ENCODE measurements around the gene ZNF429.
"Not testable (repeated sequence)": the region's sequence is repeated elsewhere in the genome, so short reads cannot be mapped to it uniquely, and the experiment has no call there.

The ZNF429 gene

DNA sequence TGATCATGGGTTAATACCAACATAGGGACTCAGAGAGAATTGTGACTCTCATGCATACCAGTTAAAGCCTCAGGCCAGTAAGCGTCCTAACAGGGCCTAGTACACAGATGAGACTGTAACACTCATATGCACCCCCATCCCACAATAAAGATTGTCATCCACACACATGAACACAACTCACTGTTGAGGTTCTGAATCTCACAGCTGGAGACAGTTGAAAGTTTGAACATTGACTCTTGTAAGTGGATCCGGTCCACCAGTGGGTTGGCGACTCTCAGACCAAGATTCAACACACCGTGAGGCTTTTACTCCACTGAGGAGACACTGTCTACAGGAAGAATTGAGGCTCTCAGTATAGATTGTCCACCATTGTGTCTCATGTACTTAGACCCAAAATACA lies 88.1 kb downstream of the ZNF429 start:
- no peak for DNase-seq

DNA sequence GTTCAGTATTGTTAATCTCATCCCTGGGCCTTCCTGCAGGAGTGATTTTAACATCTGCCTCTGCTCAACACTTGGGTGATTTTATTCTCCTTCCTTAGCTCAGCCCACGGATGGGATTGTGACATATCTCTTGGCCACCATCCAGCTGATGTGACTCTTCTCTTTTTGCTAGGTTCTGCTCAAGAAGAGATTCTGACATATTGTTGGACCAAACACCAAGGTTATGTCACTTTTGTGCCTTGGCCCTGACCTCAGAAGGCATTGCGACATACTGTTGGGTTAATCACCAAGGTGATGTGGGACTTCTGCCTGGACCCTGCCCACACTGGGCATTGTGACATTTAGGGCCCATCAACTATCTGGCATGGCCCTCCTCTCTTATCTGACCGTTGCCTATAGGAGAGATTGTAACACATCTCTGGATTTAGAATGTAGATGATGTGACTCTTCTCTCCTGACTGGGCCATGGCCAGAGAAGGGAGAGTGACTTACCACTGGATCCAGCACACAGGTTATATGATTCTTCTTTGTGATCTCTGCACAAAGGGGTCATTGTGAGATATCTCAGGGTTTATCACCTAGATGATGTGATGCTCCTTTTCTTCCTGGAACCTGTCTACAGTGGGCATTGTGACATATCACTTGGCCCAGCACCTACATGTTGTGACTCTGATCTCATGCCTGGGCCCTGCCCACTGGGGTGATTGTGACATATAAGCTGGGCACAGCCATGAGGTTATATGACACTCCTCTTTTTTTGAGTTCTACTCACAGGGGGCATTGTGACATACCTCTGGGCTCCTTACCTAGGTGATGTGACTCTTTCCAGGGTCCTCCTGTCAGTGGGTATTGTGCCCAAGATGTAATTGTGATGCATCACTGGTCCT lies 88.8 kb downstream of the ZNF429 start:
- DNase-seq: no peak

DNA sequence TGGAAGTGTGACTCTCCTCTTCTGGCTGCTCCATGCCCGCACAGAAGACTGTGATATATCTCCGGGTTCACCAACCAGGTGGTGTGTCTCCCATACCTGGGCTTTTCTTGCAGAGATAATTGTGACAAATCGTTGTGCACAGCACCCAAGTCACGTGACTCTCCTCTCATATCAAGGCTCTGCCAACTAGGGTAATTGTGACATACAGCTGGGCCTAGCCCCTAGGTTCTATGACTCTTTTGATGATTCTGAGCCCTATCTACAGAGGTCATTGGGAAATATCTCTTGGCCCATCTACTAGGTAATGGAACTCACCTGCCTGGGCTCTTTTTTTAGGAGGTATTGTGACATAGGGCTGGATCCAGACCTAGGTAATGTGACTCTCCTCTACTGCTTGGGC lies 89.8 kb downstream of the ZNF429 start:
- DNase-seq: no peak

DNA sequence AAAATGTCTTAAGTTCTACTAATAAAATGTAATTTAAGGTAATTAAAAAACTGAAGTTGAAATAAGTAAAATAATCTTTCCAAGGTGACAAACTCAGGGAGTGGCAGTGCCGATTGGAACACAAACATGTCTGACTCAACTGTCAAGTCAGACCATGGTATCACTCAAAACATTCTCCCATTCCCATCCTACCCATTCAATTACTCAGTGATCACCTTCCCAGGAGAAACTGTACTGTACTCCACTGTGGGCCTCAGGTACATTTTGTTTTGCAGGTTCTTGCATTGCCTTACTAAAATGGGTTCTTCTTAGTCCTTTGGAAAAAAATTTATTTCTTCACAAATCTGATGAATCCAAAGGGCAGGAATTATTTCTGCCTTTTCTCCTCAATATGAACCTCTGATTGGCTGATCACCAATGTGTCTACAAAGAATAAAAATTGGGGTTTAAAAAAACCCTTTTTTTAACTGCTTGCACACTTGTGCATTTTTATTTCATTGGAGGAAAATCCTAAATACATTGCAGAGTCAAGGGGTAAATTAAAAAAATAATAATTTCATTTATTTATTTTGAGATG lies 96.8 kb downstream of the ZNF429 start:
- no peak for DNase-seq

DNA sequence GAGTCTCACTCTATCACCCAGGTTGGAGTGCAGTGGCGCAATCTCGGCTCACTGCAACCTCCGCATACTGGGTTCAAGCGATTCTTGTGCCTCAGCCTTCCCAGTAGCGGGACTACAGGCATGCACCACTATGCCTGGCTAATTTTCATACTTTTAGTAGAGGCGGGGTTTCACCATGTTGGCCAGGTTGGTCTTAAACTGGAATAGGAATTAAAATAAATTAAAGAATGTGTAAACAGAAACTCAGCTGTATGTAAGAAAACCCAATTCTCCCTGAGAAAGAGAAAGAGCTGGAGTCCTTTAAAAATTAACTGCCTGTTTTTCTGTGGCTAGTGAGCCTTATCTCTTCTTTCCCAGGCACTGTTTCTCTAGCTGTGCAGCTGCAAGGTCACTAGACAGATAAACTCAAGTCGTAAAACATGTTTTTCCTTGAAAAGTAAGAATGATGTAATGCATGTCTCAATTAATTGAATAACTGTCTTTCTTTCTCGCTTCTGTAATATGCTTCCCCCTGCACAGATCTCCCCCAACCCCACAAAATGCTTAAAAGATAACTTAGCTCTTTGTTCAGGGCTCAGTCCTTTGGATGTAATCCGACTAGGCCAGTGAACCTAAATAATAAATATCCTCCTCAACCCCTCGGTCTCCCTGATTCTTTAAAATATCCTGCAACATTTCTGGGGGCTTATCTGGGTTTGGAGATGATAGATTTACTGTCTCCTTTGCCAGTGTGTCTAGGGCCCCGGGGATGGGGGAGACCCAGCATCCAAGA lies 97.4 kb downstream of the ZNF429 start:
- DNase-seq: not testable (repeated sequence)

DNA sequence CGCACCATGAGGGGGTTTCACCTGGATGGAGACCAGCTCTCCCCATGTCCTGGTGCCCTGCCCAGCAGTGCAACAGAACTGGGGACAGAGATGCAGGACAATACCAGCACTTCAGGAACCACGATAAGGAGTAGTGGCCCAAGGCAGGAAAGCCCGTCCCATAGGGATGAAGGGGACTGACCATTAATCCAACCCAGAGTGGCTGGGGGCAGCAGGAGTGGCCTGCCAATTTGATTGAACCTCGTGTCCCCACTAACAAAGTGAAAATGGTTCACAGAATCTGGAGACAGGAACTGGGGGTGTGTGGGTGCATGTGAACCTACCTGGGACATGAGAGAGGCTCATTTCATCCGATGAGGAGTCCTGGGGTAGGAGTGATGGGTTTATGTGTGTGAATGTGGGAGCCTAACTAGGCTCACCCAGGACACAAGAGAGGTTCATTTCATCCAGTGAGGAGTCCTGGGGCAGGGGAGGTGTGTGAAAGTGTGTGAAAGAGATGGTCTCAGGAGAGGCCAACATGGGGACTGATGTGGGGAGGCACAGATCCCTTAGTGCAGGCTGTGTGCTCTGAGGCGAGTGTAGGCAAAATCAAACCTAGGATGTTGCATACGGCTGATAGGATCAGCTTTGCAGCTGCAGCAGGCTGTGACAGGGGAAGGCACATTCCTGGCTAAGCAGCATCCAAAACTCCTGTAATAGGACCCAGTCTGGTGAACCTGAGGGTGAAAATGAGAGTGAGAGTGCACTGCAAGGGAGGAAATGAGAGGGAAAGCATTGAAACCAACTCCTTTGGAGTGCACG lies 98.2 kb downstream of the ZNF429 start:
- no peak for DNase-seq

DNA sequence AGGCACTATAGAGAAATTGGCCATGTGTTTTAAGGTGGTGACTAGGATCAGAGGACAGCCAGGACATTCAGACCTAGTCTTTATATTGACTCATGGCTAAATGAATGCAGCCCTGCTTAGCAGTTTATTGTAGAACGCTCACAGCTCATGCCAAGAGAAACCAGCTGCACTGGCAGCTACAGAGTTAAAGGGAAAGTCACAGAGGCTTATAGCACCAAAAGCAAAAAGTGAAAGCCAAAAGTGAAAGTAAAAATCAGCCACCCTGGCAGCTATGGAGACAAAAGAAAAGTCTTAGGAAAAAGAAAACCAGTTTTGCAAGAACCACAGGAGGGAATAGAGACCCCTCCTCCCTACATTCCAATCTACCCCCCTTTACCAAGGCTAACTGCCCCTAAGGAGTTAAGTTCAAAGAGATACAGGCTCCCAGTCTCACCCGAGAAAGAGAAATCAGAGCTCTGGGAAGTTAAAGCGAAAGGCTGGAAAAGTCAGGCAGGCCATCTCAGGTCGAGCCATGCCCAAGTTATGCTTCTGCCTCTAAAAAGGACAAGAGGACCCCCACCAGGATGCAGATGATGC lies 99.0 kb downstream of the ZNF429 start:
- DNase-seq: peak; percentile 24

All from CD4-positive, alpha-beta T cell treated with Interleukin-4 for 4 hours (primary cell).